ENCODE results near the gene SIRT6. TPM values are rescaled to one million over a fixed set of nuclear protein-coding genes. Genes with fewer than 3 reads are reported as not detected.
"Not testable (repeated sequence)": the region's sequence is repeated elsewhere in the genome, so short reads cannot be mapped to it uniquely, and the experiment has no call there.

SIRT6 gene
- total RNA-seq, 1 donor from 2014 or later = 19.2 TPM

GRCh38 chr19:4174895-4175668 lies 7.3 kb downstream of the SIRT6 start:
- DNase-seq (ENCODE audit: low read depth) = no peak

DNA sequence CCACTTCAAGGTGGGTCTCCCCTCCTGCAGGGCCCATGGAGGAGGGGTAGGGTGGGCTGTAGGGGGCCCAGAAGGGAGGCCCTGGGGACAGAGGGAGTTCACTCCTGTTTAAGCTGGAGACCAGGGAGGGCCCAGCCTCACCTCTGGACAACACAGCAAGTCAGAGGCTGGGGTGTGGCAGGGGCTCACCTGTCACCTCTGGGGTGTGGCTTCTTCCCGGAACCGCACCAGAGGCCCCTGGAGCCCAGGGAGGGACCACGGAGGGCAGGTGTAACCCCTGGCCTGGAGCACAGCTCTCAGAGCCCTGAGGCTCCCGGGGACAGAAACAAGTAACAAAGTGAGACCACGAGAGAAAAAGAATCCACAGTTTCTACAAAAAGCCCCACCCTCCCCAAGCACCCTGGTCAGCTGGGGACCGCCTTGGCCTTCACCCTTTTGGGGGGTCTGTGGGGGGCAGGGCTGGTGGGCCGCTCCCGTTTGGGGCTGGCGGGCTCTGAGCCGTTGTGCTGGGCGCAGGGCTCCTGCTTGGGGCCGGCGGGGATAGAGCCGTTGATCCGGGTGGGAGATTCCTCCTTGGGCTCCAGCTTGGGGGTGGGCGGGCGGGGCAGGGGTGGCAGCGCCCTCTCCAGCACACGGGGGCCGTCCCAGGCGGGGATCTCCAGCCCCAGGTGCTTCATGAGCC lies 8.0 kb downstream of the SIRT6 start:
- DNase-seq (ENCODE audit: low read depth) = no peak

DNA sequence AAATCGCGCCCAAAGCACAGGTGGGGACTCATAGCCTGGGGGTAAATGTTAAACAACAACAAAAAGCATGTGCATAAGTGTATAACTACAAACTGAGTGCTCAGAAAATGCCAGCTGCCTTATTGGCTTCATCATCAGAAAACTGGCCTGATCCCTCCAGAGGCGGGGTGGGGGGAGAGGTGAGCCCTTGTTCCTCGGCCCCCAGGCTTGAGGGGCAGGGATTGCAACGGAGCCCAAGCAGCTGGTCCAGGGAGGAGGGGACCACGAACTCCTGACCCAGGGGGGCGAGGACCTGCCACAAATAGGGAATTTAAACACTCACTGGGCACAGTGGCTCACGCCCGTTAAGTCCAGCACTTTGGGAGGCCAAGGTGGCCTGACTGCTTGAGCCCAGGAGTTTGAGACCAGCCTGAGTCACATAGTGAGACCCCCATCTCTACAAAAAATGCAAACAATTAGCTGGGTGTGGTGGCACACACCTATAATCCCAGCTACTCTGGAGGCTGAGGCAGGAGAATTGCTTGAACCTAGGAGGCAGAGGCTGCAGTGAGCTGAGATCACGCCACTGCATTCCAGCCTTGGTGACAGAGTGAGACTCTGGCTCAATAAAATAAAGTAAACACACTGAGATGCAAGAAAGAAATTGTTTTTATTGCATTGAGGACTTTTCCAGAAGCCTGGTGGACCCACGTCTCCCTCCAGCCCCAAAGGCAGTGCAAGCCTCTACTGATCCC lies 8.7 kb downstream of the SIRT6 start:
- DNase-seq (ENCODE audit: low read depth) = no peak

- DNase-seq (ENCODE audit: low read depth) = no peak
These were observed 9.4 kb downstream of the SIRT6 start for GRCh38 chr19:4172861-4173473.

GRCh38 chr19:4171676-4172075 lies 10.7 kb downstream of the SIRT6 start:
- DNase-seq (ENCODE audit: low read depth) = no peak

DNA sequence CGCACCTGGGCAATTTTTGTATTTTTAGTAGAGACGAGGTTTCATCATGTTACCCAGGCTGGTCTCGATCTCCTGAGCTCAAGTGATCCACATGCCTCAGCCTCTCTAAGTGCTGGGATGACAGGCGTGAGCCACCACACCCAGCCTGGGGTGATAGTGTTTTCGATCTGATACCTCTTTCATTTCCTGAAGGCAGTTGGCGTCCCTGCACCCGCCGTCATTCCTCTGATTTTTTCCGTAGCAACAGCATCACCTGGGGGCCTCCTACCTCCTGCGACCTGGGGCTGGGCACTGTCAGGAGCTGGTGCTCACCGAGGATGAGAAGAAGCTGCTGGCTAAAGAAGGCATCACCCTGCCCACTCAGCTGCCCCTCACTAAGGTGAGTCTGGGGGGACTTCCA lies 18.1 kb downstream of the SIRT6 start:
- DNase-seq (ENCODE audit: low read depth) = no peak

DNA sequence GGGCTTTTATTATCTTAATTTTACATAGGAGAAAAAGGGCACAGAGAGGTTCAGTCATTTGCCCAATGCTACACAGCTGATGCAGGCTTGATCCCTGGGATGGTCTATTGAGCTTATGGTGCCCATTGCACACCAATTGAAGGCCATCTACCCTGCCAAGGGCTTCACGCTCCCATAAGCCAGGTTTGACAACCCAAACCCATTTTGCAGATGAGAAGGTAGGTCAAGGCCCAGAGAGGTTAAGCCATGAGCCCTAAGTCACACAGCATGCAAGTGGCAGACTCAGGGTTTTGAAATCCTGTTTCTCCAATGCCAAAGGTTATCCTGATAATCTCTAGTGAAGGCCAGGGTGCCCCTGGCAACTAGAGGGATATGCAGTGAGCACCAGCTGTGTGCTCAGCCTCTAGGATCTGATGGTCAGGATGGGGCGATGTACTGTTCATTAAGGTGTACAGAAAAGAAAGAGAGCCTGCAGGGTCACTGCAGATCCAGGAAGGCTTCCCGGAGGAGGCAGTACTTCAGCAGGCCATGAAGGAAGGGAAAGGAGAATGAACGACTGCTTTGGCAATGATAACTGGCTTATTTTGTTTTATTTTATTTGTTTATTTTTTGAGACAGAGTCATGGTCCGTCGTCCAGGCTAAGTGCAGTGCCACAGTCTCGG lies 20.8 kb downstream of the SIRT6 start:
- no peak for DNase-seq (ENCODE audit: low read depth)

DNA sequence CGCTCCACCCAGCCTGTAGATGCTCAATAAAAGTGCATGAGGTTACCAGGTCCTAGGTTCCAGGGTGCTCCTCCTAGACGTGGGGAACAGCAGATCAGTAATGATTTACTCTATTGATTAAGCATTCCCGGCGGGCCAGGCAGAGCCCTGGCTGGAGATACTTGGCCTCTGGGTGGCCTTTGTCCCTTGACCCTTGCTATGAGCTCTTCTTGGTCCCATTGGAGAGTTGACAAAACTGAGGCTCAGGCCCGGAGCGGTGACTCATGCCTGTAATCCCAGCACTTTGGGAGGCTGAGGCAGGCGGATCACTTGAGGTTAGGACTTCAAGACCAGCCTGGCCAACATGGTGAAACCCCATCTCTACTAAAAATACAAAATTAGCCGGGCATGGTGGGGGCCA lies 24.4 kb downstream of the SIRT6 start:
- DNase-seq (ENCODE audit: low read depth) = not testable (repeated sequence)

DNA sequence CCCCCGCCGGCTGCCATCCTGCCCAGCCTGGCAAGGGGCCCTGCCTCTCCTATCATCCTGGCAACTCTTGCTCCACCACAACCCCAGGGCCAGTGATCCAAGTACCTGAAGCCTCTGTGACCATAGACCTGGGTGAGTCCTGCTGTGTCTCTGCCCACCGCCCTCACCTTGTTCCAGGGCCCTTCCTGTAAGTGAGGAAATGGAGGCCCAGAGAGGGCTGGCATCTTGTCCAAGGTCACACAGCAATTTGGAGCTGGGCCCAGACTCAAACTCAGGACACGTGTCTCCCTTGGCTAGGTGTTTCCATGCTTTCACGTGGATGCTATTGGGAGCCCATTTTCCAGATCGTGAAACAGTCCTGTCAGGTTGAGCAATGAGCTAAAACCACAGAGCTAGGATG lies 25.2 kb downstream of the SIRT6 start:
- DNase-seq (ENCODE audit: low read depth) = no peak

- no peak for DNase-seq (ENCODE audit: low read depth)
These were observed 27.6 kb downstream of the SIRT6 start for GRCh38 chr19:4154571-4155312.

- DNase-seq (ENCODE audit: low read depth) = no peak
These were observed 29.9 kb downstream of the SIRT6 start for GRCh38 chr19:4152241-4152998.

DNA sequence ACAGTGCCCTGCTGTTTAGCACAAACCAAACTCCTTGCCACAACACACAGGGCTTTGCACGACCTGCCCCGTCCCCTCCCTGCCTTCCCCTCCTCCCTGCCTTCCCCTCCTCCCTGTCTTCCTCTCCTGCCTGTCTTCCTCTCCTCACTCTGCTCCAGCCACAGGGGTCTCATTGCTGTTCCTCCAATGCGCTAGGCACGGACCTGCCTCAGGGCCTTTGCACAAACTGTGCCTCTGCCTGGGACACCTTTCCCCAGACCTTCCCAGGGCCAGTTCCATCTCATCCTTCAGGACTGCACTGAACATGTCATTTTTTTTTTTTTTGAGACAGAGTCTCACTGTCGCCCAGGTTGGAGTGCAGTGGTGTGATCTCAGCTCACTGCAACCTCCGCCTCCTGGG lies 30.7 kb downstream of the SIRT6 start:
- no peak for DNase-seq (ENCODE audit: low read depth)

DNA sequence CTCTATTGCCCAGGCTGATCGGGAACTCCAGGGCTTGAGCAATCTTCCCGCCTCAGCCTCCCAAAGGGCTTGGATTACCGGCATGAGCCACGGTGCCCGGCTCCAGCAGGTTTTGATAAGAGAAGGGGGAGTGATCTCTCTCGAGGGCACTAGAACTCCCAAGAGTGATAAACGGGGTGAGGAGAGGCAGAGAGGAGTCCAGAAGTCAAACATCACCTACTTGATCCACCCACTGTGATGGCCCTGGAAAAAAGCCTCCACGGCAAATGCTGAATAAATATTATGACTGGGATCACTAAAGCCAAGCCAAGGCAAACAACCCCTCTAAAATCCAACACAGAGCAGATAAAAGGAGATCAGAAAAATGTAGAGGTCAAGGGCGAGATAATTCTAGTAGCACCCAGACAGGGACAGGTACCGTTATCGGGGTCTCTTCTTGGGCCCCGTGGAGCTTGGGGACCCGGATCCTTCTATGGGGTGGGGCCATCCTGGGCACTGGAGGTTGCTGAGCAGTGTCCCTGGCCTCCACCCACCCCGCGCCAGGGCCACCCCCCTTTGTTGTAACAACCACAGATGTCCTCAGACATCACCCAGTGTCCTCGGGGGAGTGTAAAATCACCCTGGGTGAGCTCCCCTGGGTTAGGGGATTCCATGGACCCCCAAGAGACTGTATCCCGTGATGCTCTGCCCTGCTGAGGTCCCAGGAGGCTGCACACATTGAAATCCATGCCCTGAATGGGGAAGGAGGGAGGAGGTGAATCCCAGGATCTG lies 32.7 kb downstream of the SIRT6 start:
- no peak for DNase-seq (ENCODE audit: low read depth)

DNA sequence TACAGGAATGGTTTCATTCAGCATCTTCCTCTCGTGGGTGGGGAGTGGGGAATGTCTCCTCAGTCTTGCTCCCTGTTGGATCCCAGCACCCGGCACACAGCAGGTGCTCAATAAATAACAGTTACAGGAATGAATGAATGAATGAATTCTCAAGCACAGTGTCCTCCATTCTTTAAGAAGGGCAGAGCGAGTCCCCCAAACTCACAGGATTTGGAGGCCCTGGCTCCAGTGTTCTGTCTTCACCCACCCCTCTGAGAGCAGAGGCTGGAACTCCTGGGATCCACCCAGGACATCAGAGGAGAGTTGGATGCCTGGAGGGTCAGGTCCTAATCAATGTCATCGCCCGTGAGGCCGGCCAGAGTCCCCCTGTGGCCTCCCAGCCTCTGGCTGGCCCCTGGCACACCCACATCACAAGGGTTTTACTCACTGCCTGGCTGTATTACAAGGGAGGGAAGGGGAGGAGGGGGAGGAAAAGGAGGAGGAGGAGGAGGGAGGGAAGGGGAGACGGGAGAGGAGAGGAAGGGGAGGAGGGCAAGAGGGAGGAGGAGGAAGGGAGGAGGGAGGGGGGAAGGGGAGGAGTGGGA lies 37.6 kb downstream of the SIRT6 start:
- no peak for DNase-seq (ENCODE audit: low read depth)

GRCh38 chr19:4142916-4143315 lies 39.4 kb downstream of the SIRT6 start:
- not testable (repeated sequence) for DNase-seq (ENCODE audit: low read depth)

DNA sequence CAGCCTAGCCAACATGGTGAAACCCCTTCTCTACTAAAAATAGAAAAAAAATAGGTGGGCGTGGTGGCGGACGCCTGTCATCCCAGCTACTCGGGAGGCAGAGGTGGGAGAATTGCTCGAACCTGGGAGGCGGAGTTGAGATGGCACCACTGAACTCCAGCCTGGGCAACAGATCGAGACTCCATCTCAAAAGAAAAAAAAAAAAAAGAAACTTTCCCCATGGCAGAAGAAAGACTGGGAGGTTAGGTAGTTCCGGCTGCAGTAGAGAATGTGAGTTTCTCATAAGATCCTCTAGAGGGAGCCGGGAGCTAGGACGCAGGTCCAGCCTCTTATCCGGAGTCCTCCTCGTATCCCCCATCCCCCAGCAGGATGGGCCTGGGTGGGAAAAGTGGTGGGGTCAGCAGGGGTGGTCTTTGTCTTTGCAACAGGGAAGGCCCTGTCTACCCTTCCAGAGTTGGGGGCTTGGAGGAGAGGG lies 42.1 kb downstream of the SIRT6 start:
- peak; percentile 61 for DNase-seq (ENCODE audit: low read depth)

DNA sequence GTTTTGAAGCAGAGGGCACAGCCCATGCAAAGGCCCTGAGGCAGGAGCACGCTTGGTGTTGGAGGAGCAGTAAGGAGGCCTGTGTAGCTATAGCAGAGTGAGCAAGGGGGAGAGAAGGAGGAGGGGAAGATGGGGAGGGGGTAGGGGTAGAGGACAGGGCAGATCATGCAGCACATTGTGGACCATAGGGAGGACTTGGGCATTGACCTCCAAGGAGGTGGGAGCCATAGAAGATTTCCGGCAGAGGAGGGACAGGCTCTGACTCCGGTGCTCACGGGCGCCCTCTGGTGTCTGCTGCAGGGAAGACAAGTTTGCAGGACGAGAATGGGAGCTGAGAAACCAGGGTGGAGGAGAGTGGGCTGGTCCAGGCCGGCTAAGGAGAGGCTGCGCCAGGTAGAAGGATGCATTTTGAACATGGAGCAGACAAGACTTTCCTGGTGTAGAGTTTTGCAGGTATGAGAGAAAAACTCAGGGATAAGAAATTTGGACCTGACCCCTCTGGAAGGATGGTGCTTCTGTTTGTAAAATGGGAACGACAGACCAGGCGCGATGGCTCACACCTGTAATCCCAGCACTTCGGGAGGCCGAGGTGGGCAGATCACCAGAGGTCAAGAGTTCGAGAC lies 42.6 kb downstream of the SIRT6 start:
- peak; percentile 29 for DNase-seq (ENCODE audit: low read depth)

DNA sequence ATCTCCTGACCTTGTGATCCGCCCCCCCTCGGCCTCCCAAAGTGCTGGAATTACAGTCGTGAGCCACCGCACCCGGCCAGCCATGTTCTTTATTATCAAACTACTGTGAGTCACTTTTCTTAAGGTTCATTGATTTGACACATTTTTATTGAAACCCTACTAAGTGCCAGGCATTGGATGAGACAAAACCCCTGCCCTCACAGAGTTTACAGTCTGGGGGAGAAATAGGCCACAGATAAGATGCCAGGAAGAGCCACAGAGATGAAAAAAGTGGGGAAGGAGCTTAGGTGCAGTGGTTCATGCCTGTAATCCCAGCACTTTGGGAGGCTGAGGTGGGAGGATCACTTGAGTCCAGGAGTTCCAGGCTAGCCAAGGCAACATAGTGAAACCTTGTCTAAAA lies 43.9 kb downstream of the SIRT6 start:
- DNase-seq (ENCODE audit: low read depth) = no peak

DNA sequence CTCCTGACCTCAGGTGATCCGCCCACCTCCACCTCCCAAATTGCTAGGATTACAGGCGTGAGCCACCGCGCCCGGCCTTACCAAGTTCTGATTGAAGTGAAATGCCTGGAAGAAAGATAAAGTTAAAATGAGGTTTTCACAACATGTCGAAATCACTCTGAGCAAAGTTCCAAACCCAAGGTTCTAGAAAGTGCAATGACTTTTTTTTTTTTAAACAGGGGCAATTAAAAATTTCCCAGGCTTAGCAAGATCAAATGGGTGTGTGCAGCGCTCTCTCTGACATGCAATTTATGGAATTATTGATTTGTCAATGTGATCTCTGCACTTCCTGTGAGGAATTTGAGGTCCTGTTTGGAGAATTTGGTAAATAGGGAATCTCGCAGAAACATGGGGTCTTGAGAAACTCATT lies 45.7 kb downstream of the SIRT6 start:
- DNase-seq (ENCODE audit: low read depth) = no peak

Measured in renal cortical epithelial cell (primary cell).